Endothelial cell of umbilical vein (primary cell): ENCODE results near the gene CGNL1. TPM values are rescaled to one million over a fixed set of nuclear protein-coding genes. Genes with fewer than 3 reads are reported as not detected.

ENCODE experiments used
- BruUV-seq: library from RNA; stranded (reverse); fragments of 400-500 nt; replicated peaks from 2 replicates; lab custom pipeline; 2021; lab: Mats Ljungman, UMichigan
- CTCF ChIA-PET: fragments of 300-600, 350-600 bp; sonication (Branson Sonifier 250); formaldehyde crosslinking; loops from one replicate; lab custom pipeline; 2021; ENCODE audit warnings: antibody characterized with exemption, inconsistent platforms; lab: Charles Lee
- POLR2A ChIA-PET: fragments of 300-600, 350-600 bp; sonication (Branson Sonifier 250); formaldehyde crosslinking; loops from one replicate; lab custom pipeline; 2021; ENCODE audit warnings: antibody characterized with exemption, inconsistent platforms; lab: Charles Lee
- DNase-seq: peaks from one replicate; pipeline ENCODE4 v3.0.0-alpha.2; 2011; ENCODE audit warnings: low read depth, low spot score
- FAIRE-seq: peaks from 2 replicates; lab custom pipeline; 2011; peaks lifted over from hg19 to GRCh38; lab: Jason Lieb, UNC
- H2AFZ ChIP-seq: 2 replicates; pipeline ENCODE4 v1.6.0; 2012; ENCODE audit warnings: low read depth, low read length, control low read depth, inconsistent platforms
- H3K27ac ChIP-seq: 2 replicates; pipeline ENCODE4 v1.5.1; 2011; ENCODE audit warnings: low read depth, mild to moderate bottlenecking, control low read depth, low read length, moderate library complexity; ENCODE audit not compliant: insufficient read depth
- H3K27me3 ChIP-seq, 2 experiments: 2 replicates each; pipeline versions ENCODE4 v1.6.0 to v1.6.1; 2011; ENCODE audit warnings: low read length in 2 of 2, mixed read lengths in 1 of 2; ENCODE audit not compliant: control insufficient read depth in 2 of 2, insufficient read depth in 2 of 2
- H3K36me3 ChIP-seq, 2 experiments: 2 replicates in 1 of 2; 3 replicates in 1 of 2; pipeline ENCODE4 v1.5.1; 2011; ENCODE audit warnings: low read length in 2 of 2, mild to moderate bottlenecking in 1 of 2, moderate library complexity in 1 of 2; ENCODE audit not compliant: control insufficient read depth in 2 of 2, insufficient read depth in 2 of 2; ENCODE audit errors: extremely low read depth in 1 of 2
- H3K4me1 ChIP-seq: 3 replicates; pipeline ENCODE4 v1.5.1; 2011; ENCODE audit warnings: mild to moderate bottlenecking, low read length; ENCODE audit not compliant: control insufficient read depth, insufficient read depth; ENCODE audit errors: extremely low read depth
- H3K4me2 ChIP-seq: 2 replicates; pipeline ENCODE4 v1.6.1; 2011; ENCODE audit warnings: low read length, control low read depth, mixed read lengths; ENCODE audit not compliant: insufficient read depth
- H3K4me3 ChIP-seq, 3 experiments: fragments of 200-600 bp in 1 of 3; sonication (generic), shearing (Covaris generic) in 1 of 3; replicated peaks in 1 of 3; 2 replicates each; pipeline ENCODE4 v1.5.1; 2011 to 2016; ENCODE audit warnings: control low read depth in 3 of 3, low read length in 3 of 3, mild to moderate bottlenecking in 2 of 3, inconsistent platforms in 1 of 3, low read depth in 1 of 3, moderate library complexity in 1 of 3; ENCODE audit not compliant: insufficient read depth in 1 of 3
- H3K79me2 ChIP-seq: 2 replicates; pipeline ENCODE4 v1.6.0; 2012; ENCODE audit warnings: low read length, inconsistent platforms; ENCODE audit not compliant: control insufficient read depth, insufficient read depth
- H3K9ac ChIP-seq: replicated peaks from 2 replicates; pipeline ENCODE3; 2011; ENCODE audit warnings: low read length, control low read depth; ENCODE audit not compliant: insufficient read depth; ENCODE audit errors: extremely low read depth
- H3K9me1 ChIP-seq: replicated peaks from 3 replicates; pipeline ENCODE4 v1.6.0; 2011; ENCODE audit warnings: mild to moderate bottlenecking, low read length; ENCODE audit not compliant: control insufficient read depth, insufficient read depth; ENCODE audit errors: extremely low read depth
- H3K9me3 ChIP-seq: replicated peaks from 2 replicates; pipeline ENCODE4 v1.5.1; 2012; ENCODE audit warnings: low read length, inconsistent platforms; ENCODE audit not compliant: control insufficient read depth, insufficient read depth
- H4K20me1 ChIP-seq: replicated peaks from 2 replicates; pipeline ENCODE3; 2011; ENCODE audit warnings: mild to moderate bottlenecking, low read length; ENCODE audit not compliant: control insufficient read depth, insufficient read depth; ENCODE audit errors: extremely low read depth
- EZH2 ChIP-seq: IDR thresholded peaks from 2 replicates; pipeline ENCODE4 v1.6.1; 2012; ENCODE audit warnings: borderline replicate concordance, low read depth, mild to moderate bottlenecking, moderate library complexity, low read length, inconsistent platforms; ENCODE audit not compliant: severe bottlenecking
- FOS ChIP-seq: IDR thresholded peaks from 2 replicates; pipeline ENCODE4 v1.6.1; 2011; ENCODE audit warnings: mild to moderate bottlenecking, low read length, moderate library complexity, borderline replicate concordance; ENCODE audit not compliant: insufficient read depth
- GATA2 ChIP-seq: IDR thresholded peaks from 2 replicates; pipeline ENCODE4 v1.7.0; 2011; ENCODE audit warnings: low read depth, mild to moderate bottlenecking, moderate library complexity, mixed read lengths, low read length; ENCODE audit not compliant: insufficient read length, insufficient read depth
- JUN ChIP-seq: IDR thresholded peaks from 2 replicates; pipeline ENCODE4 v1.6.1; 2011; ENCODE audit warnings: borderline replicate concordance, low read depth; ENCODE audit not compliant: insufficient read length, insufficient read depth
- MYC ChIP-seq: IDR thresholded peaks from one replicate; pipeline ENCODE4 v1.6.1; 2011; ENCODE audit warnings: mild to moderate bottlenecking, low read depth, low read length
- POLR2A ChIP-seq: IDR thresholded peaks from 2 replicates; pipeline ENCODE4 v1.6.1; 2012; ENCODE audit warnings: low read depth, mild to moderate bottlenecking, control low read depth, low read length
- POLR2AphosphoS5 ChIP-seq: IDR thresholded peaks from 2 replicates; pipeline ENCODE4 v1.6.1; 2012; ENCODE audit warnings: low read depth, mild to moderate bottlenecking, control low read depth, low read length, moderate library complexity; ENCODE audit not compliant: insufficient read depth
- dilution Hi-C: fragments of 300-500 bp; cut with MboI; formaldehyde crosslinking; loops from one replicate; pipeline ENCODE4 v1.15.0; 2019; ENCODE audit warnings: low sequenced_read_pairs; ENCODE audit not compliant: extremely low pct_ligation_motif_present
- intact Hi-C: fragments of 100-400 bp; cut with micrococcal nuclease; formaldehyde crosslinking; loops from one replicate; pipeline ENCODE4 v1.10.0; 2022
- polyA plus RNA-seq, 4 experiments: library from polyadenylated mRNA; depleted of rRNA in 3 of 4; stranded (reverse) in 3 of 4; unstranded in 1 of 4; fragments of >200 nt; gene quantifications; 2 replicates each; pipeline versions ENCODE4 v1.2.1 to v1.2.3, GENCODE V29; 2011 to 2012; ENCODE audit warnings: missing spikeins in 1 of 4
- total RNA-seq: library from RNA; stranded (reverse); gene quantifications from 2 replicates; pipeline ENCODE4 v1.2.3, GENCODE V29; 2021
- TF ChIP-seq, protein P1 (sequence below): IDR thresholded peaks from 2 replicates; pipeline ENCODE4 v1.6.1; 2011; ENCODE audit not compliant: insufficient read depth, insufficient read length
- TF ChIP-seq, protein P2 (sequence below), 2 donors: IDR thresholded peaks; 1 replicate in 1 of 2; 2 replicates in 1 of 2; pipeline ENCODE4 v1.5.1; 2011; ENCODE audit warnings: low read length in 2 of 2, mild to moderate bottlenecking in 2 of 2, moderate library complexity in 2 of 2, control low read depth in 1 of 2, inconsistent platforms in 1 of 2, low read depth in 1 of 2; ENCODE audit not compliant: insufficient read depth in 1 of 2; ENCODE audit errors: extremely low read depth in 1 of 2

The CGNL1 gene
- total and polyA plus RNA-seq, 2 donors (not counting 3 experiments of a cell fraction or from before 2014, with no cell fraction given) = 6.9 to 27.1 TPM

DNA sequence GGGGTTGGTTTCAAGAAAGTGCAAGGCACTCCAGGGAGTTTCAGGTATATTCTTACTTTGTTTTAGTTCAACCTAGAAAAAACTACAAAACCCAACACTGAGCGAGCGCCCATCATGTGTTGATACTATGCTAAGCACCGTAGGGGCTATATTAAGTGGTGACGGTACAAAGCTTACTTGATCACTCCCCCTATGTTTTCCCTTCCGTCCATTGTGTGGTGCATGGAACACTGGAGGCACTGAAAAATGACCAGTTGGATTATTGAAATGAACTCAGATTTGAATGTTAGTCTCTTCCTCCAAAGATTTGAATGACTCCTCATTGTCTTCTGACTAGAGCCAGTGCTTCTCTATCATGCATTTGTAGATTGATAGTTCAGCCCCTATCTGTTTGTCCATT is 222.0 kb downstream of the CGNL1 start:
- DNase-seq (no peak), FAIRE-seq (no peak)
- no peaks in the 10 kb centered on the region for H3K27me3 ChIP-seq
- no peaks in the 10 kb centered on the region for H3K79me2 ChIP-seq
- POLR2A ChIA-PET = no interaction called here
- no peaks in the 10 kb centered on the region for H4K20me1 ChIP-seq
- H3K4me2 ChIP-seq = no peak overlapping the region
- intact Hi-C loops = no loop called here
- BruUV-seq = no TSS peak
- H3K36me3 ChIP-seq = no peaks in the 10 kb centered on the region
- H3K4me3 ChIP-seq = no peak overlapping the region
- CTCF ChIA-PET = interaction anchor here (1.3 to 2.2 kb wide), 3 partner anchors 14 to 38 kb away, joined by 3 to 10 read pairs (median 5); no protein-coding TSS in a partner anchor
- H3K9me3 ChIP-seq = no peaks in the 10 kb centered on the region
- TF ChIP-seq, protein P1, sequence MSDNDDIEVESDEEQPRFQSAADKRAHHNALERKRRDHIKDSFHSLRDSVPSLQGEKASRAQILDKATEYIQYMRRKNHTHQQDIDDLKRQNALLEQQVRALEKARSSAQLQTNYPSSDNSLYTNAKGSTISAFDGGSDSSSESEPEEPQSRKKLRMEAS = no peak
- TF ChIP-seq POLR2AphosphoS5 = no peak
- TF ChIP-seq FOS = no peak
- TF ChIP-seq JUN = no peak
- TF ChIP-seq POLR2A = no peak
- TF ChIP-seq, protein P2, sequence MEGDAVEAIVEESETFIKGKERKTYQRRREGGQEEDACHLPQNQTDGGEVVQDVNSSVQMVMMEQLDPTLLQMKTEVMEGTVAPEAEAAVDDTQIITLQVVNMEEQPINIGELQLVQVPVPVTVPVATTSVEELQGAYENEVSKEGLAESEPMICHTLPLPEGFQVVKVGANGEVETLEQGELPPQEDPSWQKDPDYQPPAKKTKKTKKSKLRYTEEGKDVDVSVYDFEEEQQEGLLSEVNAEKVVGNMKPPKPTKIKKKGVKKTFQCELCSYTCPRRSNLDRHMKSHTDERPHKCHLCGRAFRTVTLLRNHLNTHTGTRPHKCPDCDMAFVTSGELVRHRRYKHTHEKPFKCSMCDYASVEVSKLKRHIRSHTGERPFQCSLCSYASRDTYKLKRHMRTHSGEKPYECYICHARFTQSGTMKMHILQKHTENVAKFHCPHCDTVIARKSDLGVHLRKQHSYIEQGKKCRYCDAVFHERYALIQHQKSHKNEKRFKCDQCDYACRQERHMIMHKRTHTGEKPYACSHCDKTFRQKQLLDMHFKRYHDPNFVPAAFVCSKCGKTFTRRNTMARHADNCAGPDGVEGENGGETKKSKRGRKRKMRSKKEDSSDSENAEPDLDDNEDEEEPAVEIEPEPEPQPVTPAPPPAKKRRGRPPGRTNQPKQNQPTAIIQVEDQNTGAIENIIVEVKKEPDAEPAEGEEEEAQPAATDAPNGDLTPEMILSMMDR (IDR thresholded peaks at IDR 0.05; ENCODE audit: extremely low read depth in 1 of 2, insufficient read depth in 1 of 2, low read depth in 1 of 2, low read length in 2 of 2) = no peak
- no peak for TF ChIP-seq GATA2
- no peak for TF ChIP-seq EZH2
- no peak for TF ChIP-seq MYC
- H3K9me1 ChIP-seq = no peaks in the 10 kb centered on the region
- H3K4me1 ChIP-seq = no peaks in the 10 kb centered on the region
- no peak overlapping the region for H3K9ac ChIP-seq
- no peak overlapping the region for H2AFZ ChIP-seq
- dilution Hi-C loops = no loop called here
- no peak overlapping the region for H3K27ac ChIP-seq
